Muscle layer of duodenum (tissue), 2 donors: ENCODE data around the gene TEDC1.

Experiments used
- H3K27ac ChIP-seq: one replicate; pipeline ENCODE4 v1.7.0; 2013; ENCODE audit warnings: mild to moderate bottlenecking, low read length
- H3K27me3 ChIP-seq: one replicate; pipeline ENCODE4 v1.7.0; 2013; ENCODE audit warnings: low read depth, mild to moderate bottlenecking, control low read depth, low read length
- H3K36me3 ChIP-seq, 2 donors: one replicate each; pipeline ENCODE4 v1.7.0; 2013; ENCODE audit warnings: low read length in 2 of 2, control low read depth in 1 of 2, mild to moderate bottlenecking in 1 of 2; ENCODE audit not compliant: insufficient read depth in 2 of 2, control insufficient read depth in 1 of 2
- H3K4me1 ChIP-seq, 2 donors: one replicate each; pipeline ENCODE4 v1.7.0; 2013; ENCODE audit warnings: low read length in 2 of 2, mild to moderate bottlenecking in 2 of 2, control low read depth in 1 of 2, moderate library complexity in 1 of 2; ENCODE audit not compliant: insufficient read depth in 2 of 2, control insufficient read depth in 1 of 2
- H3K4me3 ChIP-seq, 2 donors: one replicate each; pipeline ENCODE4 v1.7.0; 2013; ENCODE audit warnings: low read length in 2 of 2, low read depth in 1 of 2, mild to moderate bottlenecking in 1 of 2
- H3K9me3 ChIP-seq, 2 donors: one replicate each; pipeline ENCODE4 v1.7.0; 2013; ENCODE audit warnings: low read length in 2 of 2, control low read depth in 1 of 2, mild to moderate bottlenecking in 1 of 2; ENCODE audit not compliant: control insufficient read depth in 1 of 2
- donor health status: healthy.

The TEDC1 gene

GRCh38 chr14:105496831-105497591, 6.0 kb downstream of the TEDC1 start:
- H3K27ac ChIP-seq, result no peak overlapping the region
- H3K27me3 ChIP-seq, result no peaks in the 10 kb centered on the region
- no peaks in the 10 kb centered on the region for H3K9me3 ChIP-seq
- peaks cover 0 to 5% of the 10 kb centered on the region in 2 donors for H3K4me1 ChIP-seq
- H3K36me3 ChIP-seq, result no peaks in the 10 kb centered on the region
- H3K4me3 ChIP-seq, result no peak overlapping the region

GRCh38 chr14:105497671-105498429, 6.8 kb downstream of the TEDC1 start:
- H3K4me3 ChIP-seq, result no peak overlapping the region
- H3K4me1 ChIP-seq, result no peaks in the 10 kb centered on the region
- H3K9me3 ChIP-seq, result no peaks in the 10 kb centered on the region
- H3K36me3 ChIP-seq, result no peaks in the 10 kb centered on the region
- no peaks in the 10 kb centered on the region for H3K27me3 ChIP-seq
- H3K27ac ChIP-seq, result no peak overlapping the region

DNA sequence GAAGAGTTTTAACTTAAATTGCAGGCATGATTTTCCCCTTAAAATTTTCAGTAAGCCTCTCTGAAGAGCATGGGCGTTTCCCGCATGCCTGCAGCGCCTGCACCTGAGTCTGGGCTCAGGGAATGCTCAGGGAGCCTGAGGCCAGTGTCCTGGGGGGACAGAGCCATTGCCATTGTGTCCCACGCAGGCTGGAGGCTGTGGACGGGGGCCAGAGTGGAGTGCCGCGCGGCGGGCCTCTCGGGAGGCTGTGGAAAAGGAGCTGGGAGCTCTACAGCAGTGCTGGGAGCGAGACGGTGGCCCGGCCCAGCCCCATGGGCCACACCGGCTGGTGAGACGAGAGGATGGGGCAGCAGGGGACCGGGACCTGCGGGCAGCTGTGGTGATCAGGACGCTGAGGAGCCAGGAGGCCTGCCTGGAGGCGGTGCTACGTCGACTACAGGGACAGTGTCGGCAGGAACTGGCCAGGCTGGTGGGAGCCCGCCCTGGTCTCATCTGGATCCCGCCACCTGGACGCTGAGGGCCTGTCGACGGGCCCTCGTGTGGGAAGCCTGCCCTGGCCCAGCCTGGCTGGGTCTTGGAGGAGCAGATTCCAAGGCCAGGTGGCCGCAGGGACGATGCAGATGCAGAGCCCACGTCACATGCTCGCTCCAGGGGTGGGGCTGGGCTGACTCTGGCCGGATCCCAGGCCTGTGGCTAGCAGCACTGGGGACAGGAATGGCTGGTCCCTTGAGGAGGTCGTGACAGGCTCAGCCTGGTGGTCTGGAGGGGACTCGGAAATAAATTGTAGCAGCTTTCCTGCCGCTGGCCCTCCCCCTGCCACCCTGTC, 7.6 kb downstream of the TEDC1 start:
- Histone ChIP-seq H3K27ac (no peak overlapping the region), H3K36me3 (no peaks in the 10 kb centered on the region), H3K4me1 (no peaks in the 10 kb centered on the region), H3K4me3 (no peak overlapping the region), H3K9me3 (no peaks in the 10 kb centered on the region), H3K27me3 (no peaks in the 10 kb centered on the region)

DNA sequence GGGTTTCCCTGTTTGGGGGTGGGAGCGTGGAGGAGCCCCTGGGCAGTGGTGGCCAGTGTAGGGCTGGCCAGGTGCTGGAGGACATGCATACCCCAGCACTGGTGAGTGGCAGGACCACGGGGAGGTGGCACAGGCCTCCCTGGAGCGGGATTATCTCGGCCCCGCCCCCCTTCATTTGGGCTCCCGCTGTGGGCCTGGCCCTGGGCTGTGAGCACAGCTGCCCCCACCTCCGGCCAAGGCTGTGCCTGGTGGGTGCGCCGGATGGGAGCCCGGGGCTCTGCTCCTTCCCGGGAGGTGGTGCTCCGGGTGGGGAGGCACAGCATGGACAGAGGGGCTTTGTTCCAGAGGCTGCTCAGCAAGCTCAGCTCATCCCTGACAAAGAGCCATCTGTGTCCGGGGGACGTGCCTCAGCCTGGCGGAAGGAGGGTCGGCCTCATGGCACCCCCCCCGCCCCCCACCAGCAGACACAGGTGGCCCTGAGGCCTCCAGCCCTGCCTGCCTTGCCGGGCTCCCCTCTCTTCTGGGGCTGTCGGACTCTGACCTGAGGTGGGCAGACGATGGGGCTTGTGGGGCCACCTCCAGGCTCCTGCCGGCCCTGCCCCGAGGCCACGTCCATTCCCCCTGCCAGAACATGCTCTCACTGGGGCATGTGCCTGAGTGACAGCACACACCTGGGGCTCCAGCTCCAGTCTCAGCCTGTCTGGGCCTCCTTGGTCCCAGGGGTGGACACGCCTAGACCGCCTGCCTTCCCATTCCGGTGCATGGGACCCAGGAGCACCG, 8.4 kb downstream of the TEDC1 start:
- no peak overlapping the region for H3K4me3 ChIP-seq
- no peak overlapping the region for H3K27ac ChIP-seq
- no peaks in the 10 kb centered on the region for H3K9me3 ChIP-seq
- no peaks in the 10 kb centered on the region for H3K4me1 ChIP-seq
- H3K36me3 ChIP-seq, result no peaks in the 10 kb centered on the region
- no peaks in the 10 kb centered on the region for H3K27me3 ChIP-seq

- H3K9me3 ChIP-seq, result no peaks in the 10 kb centered on the region
- no peak overlapping the region for H3K4me3 ChIP-seq
- no peak overlapping the region for H3K27ac ChIP-seq
- no peaks in the 10 kb centered on the region for H3K36me3 ChIP-seq
- H3K4me1 ChIP-seq, result no peaks in the 10 kb centered on the region
- no peaks in the 10 kb centered on the region for H3K27me3 ChIP-seq
These were observed 9.1 kb downstream of the TEDC1 start for GRCh38 chr14:105500036-105500725.

GRCh38 chr14:105500726-105501101, 9.7 kb downstream of the TEDC1 start:
- no peaks in the 10 kb centered on the region for H3K4me1 ChIP-seq
- no peak overlapping the region for H3K27ac ChIP-seq
- H3K4me3 ChIP-seq, result no peak overlapping the region
- no peaks in the 10 kb centered on the region for H3K36me3 ChIP-seq
- no peaks in the 10 kb centered on the region for H3K9me3 ChIP-seq
- no peaks in the 10 kb centered on the region for H3K27me3 ChIP-seq

DNA sequence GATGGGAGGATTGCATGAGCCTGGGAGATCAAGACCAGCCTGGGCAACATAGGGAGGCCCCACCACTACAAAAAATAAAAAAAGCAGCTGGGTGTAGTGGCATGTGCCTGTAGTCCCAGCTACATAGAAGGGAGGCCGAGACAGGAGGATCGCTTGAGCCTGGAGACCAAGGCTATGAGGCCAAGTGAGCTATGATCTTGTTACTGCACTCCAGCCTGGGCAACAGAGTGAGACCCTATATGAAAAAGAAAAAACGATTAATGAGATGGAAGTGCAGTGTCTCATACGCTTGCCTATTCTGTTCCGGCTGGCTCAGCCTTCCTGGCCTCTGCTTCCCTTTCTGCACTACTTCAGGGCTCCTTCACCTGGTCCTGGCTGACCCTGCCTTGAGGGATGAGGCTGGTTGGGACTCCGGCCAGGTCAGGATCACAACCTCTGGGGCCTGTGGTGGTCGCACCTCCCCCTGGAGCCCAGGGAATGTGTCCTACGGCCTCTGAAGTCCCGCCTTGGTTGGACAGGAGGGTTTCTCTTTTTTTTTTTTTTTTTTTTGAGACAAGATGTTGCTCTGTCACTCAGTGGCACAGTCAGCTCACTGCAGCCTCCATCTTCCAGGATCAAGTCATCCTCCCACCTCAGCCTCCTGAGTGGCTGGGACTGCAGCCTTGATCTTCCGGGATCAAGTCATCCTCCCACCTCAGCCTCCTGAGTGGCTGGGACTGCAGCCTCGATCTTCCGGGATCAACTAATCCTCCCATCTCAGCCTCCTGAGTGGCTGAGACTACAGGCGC, 10.7 kb downstream of the TEDC1 start:
- Histone ChIP-seq H3K36me3 (no peaks in the 10 kb centered on the region), H3K4me3 (no peak overlapping the region), H3K27me3 (no peaks in the 10 kb centered on the region), H3K27ac (no peak overlapping the region), H3K9me3 (no peaks in the 10 kb centered on the region), H3K4me1 (no peaks in the 10 kb centered on the region)

- no peaks in the 10 kb centered on the region for H3K4me1 ChIP-seq
- no peak overlapping the region for H3K27ac ChIP-seq
- no peaks in the 10 kb centered on the region for H3K36me3 ChIP-seq
- H3K4me3 ChIP-seq, result no peak overlapping the region
- peaks cover 2% of the 10 kb centered on the region for H3K27me3 ChIP-seq
- no peaks in the 10 kb centered on the region for H3K9me3 ChIP-seq
These were observed 11.6 kb downstream of the TEDC1 start for GRCh38 chr14:105502446-105503295.

- no peaks in the 10 kb centered on the region for H3K9me3 ChIP-seq
- H3K4me1 ChIP-seq, result no peaks in the 10 kb centered on the region
- no peak overlapping the region for H3K27ac ChIP-seq
- H3K27me3 ChIP-seq, result peaks cover 3% of the 10 kb centered on the region
- no peaks in the 10 kb centered on the region for H3K36me3 ChIP-seq
- no peak overlapping the region for H3K4me3 ChIP-seq
These were observed 12.2 kb downstream of the TEDC1 start for GRCh38 chr14:105503296-105503640.
